DMS 273 treated with DMSO at 0.1 percent for 48 hours (cell line): ENCODE measurements around the gene RTN3.
A peak's percentile ranks its signal among the peaks of the same experiment; 100 is the strongest.
"Not testable (repeated sequence)": the region's sequence is repeated elsewhere in the genome, so short reads cannot be mapped to it uniquely, and the experiment has no call there.

Source experiments
- DNase-seq: peaks from one replicate; lab custom pipeline; 2025; lab: John Stamatoyannopoulos, UW

Gene RTN3

GRCh38 chr11:63683133-63683991, 2.1 kb downstream of the RTN3 start:
- DNase-seq, result no peak

GRCh38 chr11:63685158-63685721, 3.9 kb downstream of the RTN3 start:
- DNase-seq, result not testable (repeated sequence)

- DNase-seq, result no peak
Observed at GRCh38 chr11:63686926-63687325, 5.6 kb downstream of the RTN3 start.

GRCh38 chr11:63687845-63688244, 6.5 kb downstream of the RTN3 start:
- DNase-seq, result no peak

- no peak for DNase-seq
Observed at GRCh38 chr11:63694596-63694995, 13.3 kb downstream of the RTN3 start.

- no peak for DNase-seq
Observed at GRCh38 chr11:63698976-63699733, 17.9 kb downstream of the RTN3 start.

- DNase-seq, result no peak
Observed at GRCh38 chr11:63699896-63700295, 18.6 kb downstream of the RTN3 start.

GRCh38 chr11:63705526-63705925, 24.2 kb downstream of the RTN3 start:
- no peak for DNase-seq

GRCh38 chr11:63708764-63709163, 27.5 kb downstream of the RTN3 start:
- DNase-seq, result no peak

GRCh38 chr11:63709336-63709884, 28.1 kb downstream of the RTN3 start:
- no peak for DNase-seq

GRCh38 chr11:63710476-63711217, 29.3 kb downstream of the RTN3 start:
- no peak for DNase-seq

- DNase-seq, result no peak
Observed at GRCh38 chr11:63711838-63712237, 30.5 kb downstream of the RTN3 start.

GRCh38 chr11:63713766-63714165, 32.5 kb downstream of the RTN3 start:
- no peak for DNase-seq

GRCh38 chr11:63716046-63716445, 34.7 kb downstream of the RTN3 start:
- no peak for DNase-seq

- DNase-seq, result no peak
Observed at GRCh38 chr11:63719001-63719400, 37.7 kb downstream of the RTN3 start.

GRCh38 chr11:63719987-63720386, 38.7 kb downstream of the RTN3 start:
- no peak for DNase-seq

GRCh38 chr11:63720611-63721010, 39.3 kb downstream of the RTN3 start:
- no peak for DNase-seq

- DNase-seq, result no peak
Observed at GRCh38 chr11:63729326-63729725, 48.0 kb downstream of the RTN3 start.

GRCh38 chr11:63736864-63737263, 55.6 kb downstream of the RTN3 start:
- DNase-seq, result no peak

GRCh38 chr11:63737718-63738117, 56.4 kb downstream of the RTN3 start:
- no peak for DNase-seq

GRCh38 chr11:63738720-63739360, 57.5 kb downstream of the RTN3 start:
- peak; percentile 40 for DNase-seq
